GM18519 (cell line): Measurements from ENCODE around the gene PTGFRN.
"Not testable (repeated sequence)": the region's sequence is repeated elsewhere in the genome, so short reads cannot be mapped to it uniquely, and the experiment has no call there.

Experiments
- ATAC-seq: cut with Tn5 transposase; IDR thresholded peaks from one replicate; pipeline ENCODE4 v1.9.1; 2021; ENCODE audit warnings: mild to moderate bottlenecking, moderate library complexity; ENCODE audit not compliant: unreplicated experiment, low FRiP score

The PTGFRN gene

GRCh38 chr1:116914667-116915066 lies 5.0 kb downstream of the PTGFRN start:
- ATAC-seq: no peak

- no peak for ATAC-seq
Measured at GRCh38 chr1:116915086-116915661, 5.5 kb downstream of the PTGFRN start.

- no peak for ATAC-seq
Measured at GRCh38 chr1:116916002-116916401, 6.3 kb downstream of the PTGFRN start.

DNA sequence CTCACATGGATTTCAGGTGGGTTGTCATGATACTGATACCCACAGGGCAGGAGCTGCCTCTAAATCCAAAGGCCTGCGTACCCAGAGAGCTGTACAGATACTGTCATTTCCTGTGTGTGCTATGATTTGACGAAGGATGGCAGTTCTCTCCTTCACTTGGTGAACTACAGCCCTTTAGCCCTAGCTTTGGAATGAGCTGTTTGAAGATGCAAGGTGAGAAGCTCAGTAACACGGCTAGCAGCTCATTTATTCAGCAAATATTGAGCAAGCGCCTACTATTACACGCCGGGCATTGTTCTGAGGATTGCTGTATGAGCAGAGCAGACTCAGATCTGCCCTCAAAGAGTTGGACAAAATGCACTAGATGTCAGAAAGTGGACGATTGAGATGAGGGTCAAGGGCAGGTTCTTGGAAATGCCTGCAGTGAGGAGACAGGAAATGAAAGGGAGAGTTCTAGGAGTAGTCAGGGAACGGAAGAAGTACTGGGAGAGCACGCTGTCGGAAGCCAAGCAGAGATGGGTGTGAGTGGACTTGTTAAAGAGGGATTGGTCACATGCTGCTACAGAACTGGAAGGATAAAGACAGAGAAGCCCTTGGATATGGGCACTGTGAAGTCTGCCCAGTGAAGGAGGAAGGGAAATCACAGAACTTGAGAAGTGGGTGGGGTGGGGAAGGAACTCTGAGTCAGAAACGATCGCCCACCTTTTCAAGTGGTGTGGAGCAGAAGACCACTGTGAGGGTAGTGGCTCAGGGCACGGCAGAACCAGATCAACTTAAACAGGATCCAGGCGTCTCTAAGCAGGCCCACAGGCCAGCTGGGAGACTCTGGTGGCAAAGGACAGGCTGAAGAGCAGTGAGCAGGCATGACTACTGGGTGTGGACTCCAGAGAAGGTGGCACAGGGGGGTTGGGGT lies 7.1 kb downstream of the PTGFRN start:
- ATAC-seq: no peak

DNA sequence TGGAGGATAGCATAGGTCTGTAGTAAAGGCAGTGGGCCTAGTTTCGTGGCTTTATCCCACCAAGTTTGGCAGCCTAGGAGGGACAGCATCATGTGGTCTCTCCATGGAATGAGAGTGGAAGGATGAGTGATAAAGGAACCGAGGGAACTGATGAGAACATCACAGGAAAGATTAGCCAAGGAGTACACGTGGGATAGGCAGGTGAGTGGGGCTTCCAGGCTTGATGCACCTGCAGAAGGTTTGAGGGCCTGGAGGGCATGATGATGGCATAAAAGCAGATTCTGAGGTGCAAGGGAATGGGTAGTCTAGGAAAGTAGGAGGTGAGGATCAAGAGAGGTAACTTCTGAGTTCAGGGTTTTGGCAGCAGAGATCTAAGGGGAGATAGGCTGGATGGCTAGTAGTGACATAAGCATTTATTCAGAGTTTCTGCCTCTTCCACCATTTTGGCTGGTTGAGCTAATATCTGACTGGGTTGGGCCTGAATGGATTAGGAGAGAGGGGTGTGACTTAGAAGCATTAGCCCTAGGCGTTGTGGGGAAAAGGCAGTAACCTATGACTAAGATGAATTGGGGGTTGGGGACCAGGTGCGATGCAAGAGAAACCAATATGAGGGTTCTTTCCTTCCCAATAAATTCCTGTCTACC lies 9.1 kb downstream of the PTGFRN start:
- ATAC-seq: no peak

- no peak for ATAC-seq
Measured at GRCh38 chr1:116919802-116920201, 10.1 kb downstream of the PTGFRN start.

DNA sequence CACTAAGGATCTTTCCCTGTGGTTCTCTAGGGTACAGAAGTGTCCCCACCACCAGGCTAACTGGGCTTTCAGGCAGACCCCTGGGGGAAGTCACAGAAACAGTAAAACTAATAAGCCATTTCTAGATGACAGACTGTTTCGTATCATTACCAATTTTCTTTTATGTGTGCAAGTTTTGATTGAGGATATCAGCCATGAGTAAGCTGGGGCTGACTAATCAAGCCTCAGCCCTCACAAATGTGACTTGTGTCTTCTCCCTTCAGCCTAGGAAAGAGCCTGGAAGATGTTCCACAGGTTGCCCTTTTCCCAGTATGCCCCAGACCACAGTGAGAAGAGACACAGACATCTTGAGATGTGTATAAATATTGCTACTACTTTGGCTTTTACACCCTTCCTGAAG lies 10.5 kb downstream of the PTGFRN start:
- ATAC-seq: no peak

- no peak for ATAC-seq
Measured at GRCh38 chr1:116921301-116921885, 11.7 kb downstream of the PTGFRN start.

DNA sequence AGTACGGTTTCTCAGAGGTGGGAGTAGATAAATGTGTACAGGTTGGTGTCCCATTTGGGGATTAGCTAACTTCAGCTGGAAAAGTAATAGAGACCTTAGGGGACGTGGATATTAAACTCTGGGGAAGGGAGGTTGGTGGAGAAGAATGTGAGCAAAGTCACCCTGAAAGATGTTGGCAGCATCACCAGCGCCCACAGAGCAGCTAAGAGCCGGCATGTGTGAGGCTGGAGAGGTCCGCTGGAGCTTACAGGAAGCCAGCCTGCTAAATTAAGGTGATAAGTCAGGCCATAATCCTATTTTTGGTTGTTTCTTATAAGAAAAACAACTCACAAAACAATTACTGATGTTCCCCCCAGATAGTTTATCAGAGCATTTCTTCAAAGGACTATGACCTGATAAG lies 12.2 kb downstream of the PTGFRN start:
- no peak for ATAC-seq

GRCh38 chr1:116923421-116923820 lies 13.7 kb downstream of the PTGFRN start:
- no peak for ATAC-seq

- ATAC-seq: no peak
Measured at GRCh38 chr1:116927049-116927798, 17.5 kb downstream of the PTGFRN start.

DNA sequence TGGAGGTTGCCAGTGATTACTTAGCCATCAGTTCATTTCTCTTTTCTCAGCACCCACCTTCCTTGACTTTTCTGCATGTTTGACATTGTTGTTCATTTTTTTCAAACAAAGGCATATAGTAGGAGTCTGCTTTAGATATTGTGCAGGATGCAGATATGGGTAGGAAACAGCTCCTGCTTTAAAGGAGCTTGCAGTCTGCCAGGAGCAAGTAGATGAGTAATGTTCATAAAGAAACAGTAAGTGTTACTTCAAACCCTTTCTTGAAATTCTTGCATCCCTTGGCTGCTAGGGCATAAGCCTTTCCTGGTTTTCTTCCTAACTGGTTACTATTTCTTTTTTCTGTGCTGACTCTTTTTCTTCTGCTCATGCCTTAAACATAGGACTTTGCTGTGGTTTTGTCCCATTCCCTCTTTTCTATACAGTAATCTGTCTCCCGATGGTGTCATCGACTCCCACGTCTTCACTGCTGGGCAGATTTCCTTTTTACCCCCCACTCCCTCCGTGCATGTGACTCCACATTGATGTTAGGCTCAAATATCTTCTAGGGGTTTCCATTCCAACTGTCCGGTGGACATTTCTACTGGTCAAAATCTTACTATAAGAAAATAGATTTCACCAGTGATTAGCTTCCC lies 20.4 kb downstream of the PTGFRN start:
- ATAC-seq: no peak

DNA sequence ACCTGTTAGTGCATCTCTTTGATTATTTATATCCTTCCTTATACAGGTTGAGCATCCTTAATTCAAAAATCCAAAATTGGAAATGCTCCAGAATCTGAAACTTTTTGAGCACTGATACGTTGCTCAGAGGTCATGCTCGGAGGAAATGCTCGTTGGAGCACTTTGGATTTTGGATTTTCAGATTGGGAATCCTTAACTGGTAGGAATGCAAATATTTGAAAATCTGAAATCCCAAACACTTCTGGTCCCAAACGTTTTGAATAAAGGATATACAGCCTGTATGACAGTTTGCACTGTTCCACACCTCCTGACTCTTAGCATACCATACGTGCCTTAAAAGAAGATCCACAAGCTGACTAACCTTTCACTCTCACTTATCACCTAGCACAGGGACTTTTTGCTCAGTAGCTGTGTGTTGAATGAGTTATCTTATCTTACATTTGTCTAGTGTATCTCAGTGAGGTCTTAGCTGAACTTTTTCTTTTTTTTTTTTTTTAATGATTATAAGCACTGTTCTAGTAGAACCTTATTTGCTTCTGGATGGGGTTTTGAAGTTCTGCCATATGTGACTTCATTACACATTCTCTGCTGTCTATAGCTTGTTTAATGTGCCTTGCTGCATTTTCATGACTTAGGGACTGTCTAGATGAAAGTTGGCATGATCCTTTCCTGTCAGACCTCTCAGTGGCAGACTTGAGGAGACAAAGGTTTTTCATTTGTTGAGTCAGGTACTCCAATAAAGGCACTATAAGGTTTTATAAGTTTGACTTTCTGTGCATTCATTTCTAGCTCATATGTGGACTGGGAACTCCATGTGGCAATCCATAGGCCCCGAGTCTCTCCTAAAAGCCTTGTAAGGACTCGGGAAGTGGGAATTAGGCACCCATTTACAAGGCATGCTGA lies 21.6 kb downstream of the PTGFRN start:
- ATAC-seq: no peak

DNA sequence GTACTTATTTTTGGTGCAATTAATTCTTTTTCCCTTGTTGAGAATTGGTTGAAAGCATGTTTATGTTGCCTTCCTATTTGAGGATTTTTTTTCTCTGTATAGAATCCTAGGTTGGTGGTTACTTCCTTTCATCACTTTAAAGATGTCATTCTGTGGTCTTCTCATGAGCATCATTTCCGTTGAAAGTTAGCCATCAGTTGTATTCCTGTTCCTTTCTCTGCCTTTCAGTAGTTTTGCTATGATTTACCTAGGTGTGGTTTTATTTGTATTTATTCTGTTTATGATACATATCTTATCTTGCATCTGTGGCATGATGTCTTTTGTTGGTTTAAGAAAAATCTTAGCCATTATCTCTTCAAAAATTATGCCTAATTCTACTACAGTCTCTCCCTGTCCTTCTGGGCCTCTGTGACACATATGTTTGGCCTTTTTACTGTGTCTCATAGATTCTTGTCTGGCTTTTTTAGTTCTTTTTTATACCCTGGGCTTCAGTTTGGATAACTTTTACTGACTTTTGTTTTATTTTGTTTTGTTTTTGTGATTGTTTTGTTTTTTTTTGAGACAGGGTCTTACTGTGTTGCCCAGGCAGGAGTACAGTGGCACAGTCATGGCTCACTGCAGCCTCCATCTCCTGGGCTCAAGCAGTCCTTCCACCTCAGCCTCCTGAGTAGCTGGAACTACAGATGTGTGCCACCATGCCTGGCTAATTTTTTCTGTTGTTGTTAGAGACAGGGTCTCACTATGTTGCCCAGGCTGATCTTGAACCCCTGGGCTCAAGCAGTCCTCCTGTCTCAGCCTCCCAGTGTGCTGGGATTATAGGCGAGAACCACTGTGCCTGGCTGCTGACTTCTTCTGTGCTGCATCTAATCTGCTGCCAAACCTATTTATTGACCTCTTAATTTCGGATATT lies 24.1 kb downstream of the PTGFRN start:
- no peak for ATAC-seq

DNA sequence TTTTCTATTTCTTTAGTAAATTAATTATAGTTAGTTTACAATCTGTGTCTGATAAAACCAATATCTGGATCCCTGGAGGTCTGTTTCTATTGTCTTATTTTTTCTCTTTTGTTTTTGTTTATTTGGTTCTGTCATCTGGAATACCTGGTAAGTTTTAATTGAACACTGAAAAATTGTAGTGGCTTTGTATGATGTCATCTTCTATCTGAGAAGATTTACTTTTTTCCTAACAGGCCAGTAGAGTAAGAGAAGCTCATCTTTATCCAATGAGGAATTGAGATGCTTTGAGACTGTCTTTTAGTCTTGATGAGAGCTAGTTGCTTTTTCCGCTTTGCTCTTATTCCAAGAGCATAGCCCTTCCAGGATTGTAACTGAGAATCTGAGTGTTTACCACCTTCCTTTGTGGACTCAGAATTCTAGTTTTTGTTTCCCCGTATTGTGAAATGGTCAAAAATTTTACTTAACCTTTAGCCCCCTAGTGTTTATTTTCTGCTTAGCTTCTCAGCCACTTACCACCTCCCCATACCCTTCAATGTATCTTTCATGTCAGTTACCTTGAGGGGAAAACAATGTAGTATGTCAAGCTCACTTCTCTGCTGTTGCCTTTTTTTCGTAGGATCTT lies 25.0 kb downstream of the PTGFRN start:
- no peak for ATAC-seq

GRCh38 chr1:116938216-116938615 lies 28.5 kb downstream of the PTGFRN start:
- ATAC-seq: no peak

- not testable (repeated sequence) for ATAC-seq
Measured at GRCh38 chr1:116939780-116940543, 30.2 kb downstream of the PTGFRN start.
